ENCODE data around the gene HECA. TPM values are rescaled to one million over a fixed set of nuclear protein-coding genes. Genes with fewer than 3 reads are reported as not detected.

Gene HECA
- total RNA-seq, 1 donor: 53.9 TPM

DNA sequence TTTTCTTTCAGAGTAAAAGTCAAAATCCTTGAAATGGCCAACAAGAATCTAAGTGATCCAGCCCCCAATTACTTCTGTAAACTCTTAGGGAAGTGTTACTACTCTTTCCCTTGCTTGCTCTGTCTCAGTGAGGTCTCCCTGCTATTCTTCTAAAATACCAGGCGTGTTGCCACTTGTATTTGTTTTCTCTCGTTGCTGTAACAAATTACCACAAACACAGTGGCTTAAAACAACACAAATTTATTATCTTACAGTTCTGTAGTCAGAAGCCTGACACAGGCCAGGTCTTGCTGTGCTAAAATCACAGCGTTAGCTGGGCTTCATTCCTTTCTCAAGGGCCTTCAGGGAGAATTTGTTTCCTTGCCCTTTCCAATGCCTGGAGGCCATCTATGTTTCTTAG, 59.9 kb downstream of the HECA start:
- H3K9me3 ChIP-seq (ENCODE audit: low read depth, low read length): no peaks in the 10 kb centered on the region
- no peaks in the 10 kb centered on the region for H3K27me3 ChIP-seq (ENCODE audit: insufficient read depth, low read length)
- H3K4me1 ChIP-seq (ENCODE audit: insufficient read depth, low read length): no peaks in the 10 kb centered on the region
- H3K79me2 ChIP-seq (ENCODE audit: insufficient read depth, low read length): no peaks in the 10 kb centered on the region
- H4K20me1 ChIP-seq (ENCODE audit: insufficient read depth, low read length): no peaks in the 10 kb centered on the region
- H2AFZ ChIP-seq (ENCODE audit: low read length): no peak overlapping the region
- H3K4me3 ChIP-seq (ENCODE audit: insufficient read depth, low read length): no peak overlapping the region
- H3K4me2 ChIP-seq (ENCODE audit: insufficient read depth, low read length): no peak overlapping the region
- H3K27ac ChIP-seq (ENCODE audit: low read depth, low read length): no peak overlapping the region
- H3K36me3 ChIP-seq (ENCODE audit: insufficient read depth, low read length): no peaks in the 10 kb centered on the region
- TF ChIP-seq CTCF (IDR thresholded peaks at IDR 0.05; ENCODE audit: extremely low read depth, low read depth, low read length): no peak
- no peak for DNase-seq (ENCODE audit: insufficient read length, low spot score, missing footprints)

GRCh38 chr6:139198529-139199288, 63.8 kb downstream of the HECA start:
- no peaks in the 10 kb centered on the region for H3K36me3 ChIP-seq (ENCODE audit: insufficient read depth, low read length)
- H3K4me2 ChIP-seq (ENCODE audit: insufficient read depth, low read length): no peak overlapping the region
- no peak overlapping the region for H3K4me3 ChIP-seq (ENCODE audit: insufficient read depth, low read length)
- no peak for DNase-seq (ENCODE audit: insufficient read length, low spot score, missing footprints)
- no peaks in the 10 kb centered on the region for H3K79me2 ChIP-seq (ENCODE audit: insufficient read depth, low read length)
- no peak overlapping the region for H3K27ac ChIP-seq (ENCODE audit: low read depth, low read length)
- no peaks in the 10 kb centered on the region for H3K4me1 ChIP-seq (ENCODE audit: insufficient read depth, low read length)
- H4K20me1 ChIP-seq (ENCODE audit: insufficient read depth, low read length): no peaks in the 10 kb centered on the region
- H3K27me3 ChIP-seq (ENCODE audit: insufficient read depth, low read length): no peaks in the 10 kb centered on the region
- no peaks in the 10 kb centered on the region for H3K9me3 ChIP-seq (ENCODE audit: low read depth, low read length)
- no peak for TF ChIP-seq CTCF (IDR thresholded peaks at IDR 0.05; ENCODE audit: extremely low read depth, low read depth, low read length)
- H2AFZ ChIP-seq (ENCODE audit: low read length): peak overlapping the region; percentile 21

DNA sequence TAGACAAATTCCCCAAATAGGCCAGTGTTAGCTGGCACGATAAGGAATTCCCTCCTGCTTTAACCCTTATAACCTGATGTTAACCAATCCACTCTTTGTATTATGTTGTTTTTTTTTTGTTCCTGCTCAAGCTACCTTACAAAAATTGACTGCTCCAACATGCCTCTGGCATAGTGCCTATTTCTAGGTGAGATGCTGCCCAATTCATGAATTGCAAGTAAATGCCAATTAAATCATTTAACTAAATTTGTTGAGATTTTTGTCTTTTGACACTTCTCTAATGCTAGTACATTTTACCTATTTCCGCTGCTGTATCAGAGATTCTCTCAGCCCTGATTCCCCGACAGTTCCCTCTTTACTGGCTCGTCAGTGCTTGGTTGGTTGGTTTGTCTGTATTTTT, 66.5 kb downstream of the HECA start:
- no peak overlapping the region for H3K4me3 ChIP-seq (ENCODE audit: insufficient read depth, low read length)
- H3K36me3 ChIP-seq (ENCODE audit: insufficient read depth, low read length): no peaks in the 10 kb centered on the region
- no peaks in the 10 kb centered on the region for H4K20me1 ChIP-seq (ENCODE audit: insufficient read depth, low read length)
- no peak for TF ChIP-seq CTCF (IDR thresholded peaks at IDR 0.05; ENCODE audit: extremely low read depth, low read depth, low read length)
- H3K27ac ChIP-seq (ENCODE audit: low read depth, low read length): no peak overlapping the region
- H3K79me2 ChIP-seq (ENCODE audit: insufficient read depth, low read length): no peaks in the 10 kb centered on the region
- H3K4me1 ChIP-seq (ENCODE audit: insufficient read depth, low read length): no peaks in the 10 kb centered on the region
- no peaks in the 10 kb centered on the region for H3K27me3 ChIP-seq (ENCODE audit: insufficient read depth, low read length)
- no peak overlapping the region for H3K4me2 ChIP-seq (ENCODE audit: insufficient read depth, low read length)
- DNase-seq (ENCODE audit: insufficient read length, low spot score, missing footprints): no peak
- no peaks in the 10 kb centered on the region for H3K9me3 ChIP-seq (ENCODE audit: low read depth, low read length)
- H2AFZ ChIP-seq (ENCODE audit: low read length): no peak overlapping the region

- no peaks in the 10 kb centered on the region for H3K9me3 ChIP-seq (ENCODE audit: low read depth, low read length)
- H3K4me3 ChIP-seq (ENCODE audit: insufficient read depth, low read length): no peak overlapping the region
- H4K20me1 ChIP-seq (ENCODE audit: insufficient read depth, low read length): no peaks in the 10 kb centered on the region
- H2AFZ ChIP-seq (ENCODE audit: low read length): no peak overlapping the region
- no peak for DNase-seq (ENCODE audit: insufficient read length, low spot score, missing footprints)
- H3K27me3 ChIP-seq (ENCODE audit: insufficient read depth, low read length): no peaks in the 10 kb centered on the region
- H3K4me1 ChIP-seq (ENCODE audit: insufficient read depth, low read length): no peaks in the 10 kb centered on the region
- no peak for TF ChIP-seq CTCF (IDR thresholded peaks at IDR 0.05; ENCODE audit: extremely low read depth, low read depth, low read length)
- no peaks in the 10 kb centered on the region for H3K36me3 ChIP-seq (ENCODE audit: insufficient read depth, low read length)
- H3K79me2 ChIP-seq (ENCODE audit: insufficient read depth, low read length): no peaks in the 10 kb centered on the region
- no peak overlapping the region for H3K4me2 ChIP-seq (ENCODE audit: insufficient read depth, low read length)
- H3K27ac ChIP-seq (ENCODE audit: low read depth, low read length): no peak overlapping the region
Observed at GRCh38 chr6:139204978-139205377, 70.1 kb downstream of the HECA start.

Measured in osteoblast (primary cell).